NCI-H2196 treated with DMSO at 0.1 percent for 48 hours (cell line): ENCODE measurements around the gene SLC7A11.
A peak's percentile ranks its signal among the peaks of the same experiment; 100 is the strongest.
"Not testable (repeated sequence)": the region's sequence is repeated elsewhere in the genome, so short reads cannot be mapped to it uniquely, and the experiment has no call there.

ENCODE experiments used
- DNase-seq: peaks from one replicate; lab custom pipeline; 2025; ENCODE audit not compliant: unreplicated experiment; lab: John Stamatoyannopoulos, UW

The SLC7A11 gene

GRCh38 chr4:138210576-138210975 lies 31.6 kb downstream of the SLC7A11 start:
- DNase-seq, result not testable (repeated sequence)

DNA sequence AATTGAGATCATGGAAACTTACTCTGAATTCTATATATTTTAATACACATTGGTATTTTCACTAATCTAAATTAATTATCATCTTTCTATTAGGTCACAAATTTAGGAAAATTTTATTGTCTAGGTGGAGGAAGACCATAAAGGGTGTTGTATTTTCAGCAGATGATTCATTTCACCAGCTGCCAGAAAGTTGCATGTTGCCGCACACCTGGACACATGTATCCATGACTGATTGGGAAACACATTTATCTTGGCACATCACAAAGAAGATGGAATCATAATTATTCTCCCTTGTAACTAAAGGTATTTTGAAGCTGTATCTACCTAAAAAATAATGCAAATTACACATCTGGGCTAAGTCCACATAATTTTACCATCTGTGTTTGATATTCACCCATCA lies 33.1 kb downstream of the SLC7A11 start:
- DNase-seq, result no peak

- no peak for DNase-seq
These were observed 36.5 kb downstream of the SLC7A11 start for GRCh38 chr4:138205531-138206233.

DNA sequence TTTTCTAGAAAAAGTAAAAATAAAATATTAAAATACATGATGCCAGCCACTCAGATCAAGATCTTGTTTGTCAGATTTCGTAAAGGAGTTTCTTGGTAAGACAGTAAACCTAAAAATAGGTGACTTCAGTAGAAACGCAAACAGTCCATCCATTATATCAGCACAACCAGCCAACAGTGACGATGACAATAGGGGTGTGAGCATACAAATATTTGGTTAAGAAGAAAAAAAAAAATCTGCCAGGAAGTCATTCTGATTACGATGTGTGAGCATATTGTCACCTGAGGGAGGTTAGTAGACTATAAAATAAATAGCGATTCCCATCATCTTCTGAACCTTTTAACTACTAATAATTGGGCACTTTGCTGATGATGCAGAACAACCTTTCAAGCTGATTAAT lies 37.6 kb downstream of the SLC7A11 start:
- peak; percentile 2 for DNase-seq

- no peak for DNase-seq
These were observed 39.5 kb downstream of the SLC7A11 start for GRCh38 chr4:138202686-138203085.

- no peak for DNase-seq
These were observed 41.9 kb downstream of the SLC7A11 start for GRCh38 chr4:138200236-138200590.

GRCh38 chr4:138199568-138200235 lies 42.4 kb downstream of the SLC7A11 start:
- peak; percentile 8 for DNase-seq

DNA sequence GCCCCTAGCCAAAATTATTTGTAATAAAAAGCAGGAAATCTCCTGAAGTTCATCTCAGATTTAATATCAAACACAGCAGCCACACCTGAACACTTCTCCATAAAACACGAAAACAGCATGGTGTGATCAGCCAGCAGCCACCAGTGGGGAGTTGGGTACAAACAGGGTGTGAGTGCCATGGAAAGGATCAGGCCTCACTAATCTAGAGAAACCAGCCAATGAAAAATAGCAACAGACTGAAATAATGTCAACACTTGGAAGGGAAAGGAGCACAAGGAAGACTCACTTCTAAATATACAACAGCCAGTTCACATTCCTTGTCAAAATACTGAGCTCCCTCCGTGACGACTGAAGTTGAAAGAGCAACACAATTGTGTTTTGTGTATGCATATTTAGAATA lies 46.0 kb downstream of the SLC7A11 start:
- DNase-seq, result no peak

GRCh38 chr4:138193963-138194362 lies 48.2 kb downstream of the SLC7A11 start:
- DNase-seq, result no peak

GRCh38 chr4:138192113-138192512 lies 50.0 kb downstream of the SLC7A11 start:
- no peak for DNase-seq

DNA sequence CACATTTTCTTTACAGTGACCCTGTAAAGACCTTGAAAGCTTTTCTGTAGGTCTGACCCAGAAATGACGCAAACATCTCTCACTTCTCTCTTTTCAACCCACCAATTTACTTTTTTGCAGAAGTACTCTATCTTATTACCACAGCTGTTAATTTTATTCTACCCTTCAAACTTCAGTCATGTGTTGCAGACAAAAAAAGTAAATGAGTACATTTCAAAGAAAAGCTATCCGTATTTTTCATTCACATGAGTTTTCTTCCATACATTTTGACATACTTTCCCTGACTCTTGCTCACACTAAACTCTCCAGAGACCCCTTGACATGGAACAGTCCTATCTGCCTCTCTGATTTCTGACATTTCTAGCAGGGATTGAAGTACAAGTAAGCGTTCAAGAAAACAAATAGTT lies 51.7 kb downstream of the SLC7A11 start:
- DNase-seq, result no peak

- no peak for DNase-seq
These were observed 52.9 kb downstream of the SLC7A11 start for GRCh38 chr4:138189206-138189605.

DNA sequence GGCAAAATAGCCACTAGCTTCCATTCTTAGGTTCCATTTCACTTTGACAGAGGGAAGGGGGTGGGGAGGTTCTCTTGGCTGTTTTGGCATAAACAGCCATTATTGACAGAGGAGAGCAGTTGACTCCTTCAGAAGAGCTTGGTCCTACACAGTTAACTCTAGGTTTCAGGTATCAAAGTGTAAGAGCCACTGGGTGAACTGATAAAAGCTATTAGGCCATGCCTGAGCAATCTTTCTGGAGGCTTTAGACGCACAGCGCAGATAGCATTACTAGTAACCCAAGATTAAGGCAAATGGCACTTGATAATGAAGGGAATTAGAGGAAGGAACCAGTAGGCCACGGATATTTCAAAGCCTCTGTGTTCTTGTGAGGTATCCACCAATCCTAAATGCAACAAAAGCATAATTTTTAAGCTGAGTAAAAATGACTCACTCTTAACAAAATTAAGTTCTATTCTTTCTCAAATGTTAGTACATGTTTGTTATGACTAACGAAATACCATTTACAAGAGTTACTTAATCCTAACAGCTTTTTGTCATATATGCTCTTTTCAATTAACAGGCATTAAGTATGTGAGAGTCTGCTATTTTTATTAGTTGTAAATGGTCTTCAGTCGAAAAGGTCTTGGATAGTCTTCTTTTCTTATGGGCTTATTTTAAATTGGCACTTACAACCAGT lies 53.6 kb downstream of the SLC7A11 start:
- no peak for DNase-seq

DNA sequence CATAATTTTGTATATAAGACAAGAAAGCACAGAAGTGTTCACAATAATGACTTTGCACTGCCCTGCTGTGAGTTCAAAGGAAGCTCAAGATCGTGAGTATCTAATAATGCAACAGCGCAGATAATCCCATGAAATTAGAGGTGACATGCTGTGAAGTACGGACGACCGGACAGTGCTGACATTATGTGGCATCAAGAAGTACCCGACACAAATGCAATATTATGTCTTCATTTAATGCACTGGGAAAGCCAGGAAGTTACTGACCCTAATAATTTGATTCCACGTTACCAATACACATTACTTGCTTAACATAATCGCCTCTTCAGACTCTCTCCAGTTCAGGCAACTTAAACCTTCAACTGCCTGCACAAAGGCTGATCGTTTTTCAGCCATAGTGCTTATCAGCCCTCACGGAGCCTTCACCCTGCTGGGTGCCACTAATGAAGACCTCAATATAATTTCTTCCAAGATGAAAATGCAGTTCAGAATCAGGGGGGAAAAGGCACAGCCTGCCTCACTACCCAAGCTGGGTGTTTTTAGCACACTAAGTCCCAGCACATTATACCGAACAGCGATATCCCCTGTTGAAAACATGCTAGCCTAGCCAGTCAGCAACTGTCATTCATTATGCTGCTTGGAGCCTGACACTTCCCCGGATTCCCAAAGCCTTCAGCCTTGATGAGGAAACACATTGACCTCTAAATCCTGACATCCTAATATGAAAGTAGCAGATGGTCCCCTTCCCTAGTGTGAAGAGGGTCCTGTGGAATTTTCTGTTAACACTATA lies 56.1 kb downstream of the SLC7A11 start:
- DNase-seq, result no peak

DNA sequence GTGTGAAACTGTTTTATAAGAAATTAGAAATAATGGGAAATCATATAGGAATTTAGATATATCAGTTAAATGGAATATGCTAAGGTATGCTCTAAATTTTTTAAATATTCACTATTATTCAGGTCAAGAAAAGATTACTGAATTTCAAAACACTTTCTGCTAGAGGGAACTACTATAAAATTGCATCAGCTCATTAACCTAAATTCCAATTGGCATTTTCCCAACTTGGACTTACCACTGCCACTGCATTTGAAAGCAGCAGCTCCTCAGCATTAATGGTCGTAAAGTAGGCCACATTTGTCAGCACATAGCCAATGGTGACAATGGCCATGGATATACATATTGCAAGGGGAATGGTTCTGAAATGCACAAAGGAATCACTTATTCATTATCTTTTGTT lies 57.3 kb downstream of the SLC7A11 start:
- no peak for DNase-seq

DNA sequence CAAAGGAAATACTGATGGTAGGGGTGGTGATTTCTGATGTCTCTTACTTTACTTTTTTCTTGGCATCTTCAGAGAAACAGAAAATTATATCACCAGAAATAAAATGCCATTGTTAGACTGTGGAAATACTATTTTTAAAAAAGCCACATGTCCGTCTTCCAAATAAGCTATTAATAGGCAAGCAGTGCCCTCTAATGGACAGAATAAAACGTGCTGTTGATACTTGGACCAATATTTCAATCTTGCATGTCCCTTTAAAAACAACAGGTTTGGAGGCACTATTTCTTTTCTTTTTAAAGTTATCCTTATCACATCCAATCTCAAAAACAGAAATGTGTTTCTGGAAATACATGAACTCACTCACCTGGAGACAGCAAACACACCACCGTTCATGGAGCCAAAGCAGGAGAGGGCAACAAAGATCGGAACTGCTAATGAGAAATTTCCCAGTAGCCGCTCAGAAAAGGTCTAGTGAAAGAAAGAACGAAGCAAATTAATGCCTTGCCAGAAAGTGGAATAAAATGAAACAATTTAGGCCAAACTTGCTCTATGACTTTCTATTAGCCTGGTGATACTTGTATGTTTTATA lies 59.2 kb downstream of the SLC7A11 start:
- no peak for DNase-seq

DNA sequence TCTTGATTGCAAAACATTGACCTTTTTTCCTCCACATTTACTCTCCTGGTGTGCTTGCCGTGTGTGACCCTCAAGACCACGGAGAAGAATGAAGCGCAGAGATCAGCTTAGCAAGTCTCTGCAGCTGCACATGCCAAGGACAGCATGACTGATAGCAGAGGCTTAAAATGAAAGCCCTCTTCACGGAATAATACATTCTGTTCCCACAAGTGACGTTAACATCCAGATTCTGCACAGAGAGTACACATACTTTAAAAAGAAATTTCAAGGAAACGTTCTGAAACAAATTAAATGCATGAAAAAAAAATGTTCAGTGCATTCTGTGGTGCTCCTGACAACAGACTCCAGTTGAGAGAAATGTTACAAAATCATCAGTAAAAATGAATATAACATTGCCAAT lies 60.9 kb downstream of the SLC7A11 start:
- DNase-seq, result no peak

DNA sequence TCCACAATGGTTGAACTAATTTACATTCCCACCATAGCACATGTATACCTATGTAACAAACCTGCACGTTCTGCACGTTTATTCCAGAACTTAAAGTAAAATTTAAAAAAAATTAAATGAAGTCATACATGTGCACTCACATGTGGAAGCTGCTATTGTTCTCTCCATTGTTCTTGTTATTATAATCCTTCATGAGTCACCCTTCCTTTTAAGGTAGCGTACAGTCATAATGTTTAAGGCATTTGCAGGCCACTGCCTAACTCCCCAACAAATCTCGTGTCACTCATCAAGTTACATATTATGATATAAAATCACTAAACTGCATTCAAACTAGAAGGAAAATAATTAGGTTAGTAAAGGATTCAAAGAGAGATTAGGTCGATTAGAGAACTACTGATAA lies 63.6 kb downstream of the SLC7A11 start:
- no peak for DNase-seq

GRCh38 chr4:138177278-138177968 lies 64.7 kb downstream of the SLC7A11 start:
- DNase-seq, result no peak

- DNase-seq, result peak; percentile 10
These were observed 67.0 kb downstream of the SLC7A11 start for GRCh38 chr4:138174981-138175794.
